ENCODE data around the gene NDUFB1.

The NDUFB1 gene

DNA sequence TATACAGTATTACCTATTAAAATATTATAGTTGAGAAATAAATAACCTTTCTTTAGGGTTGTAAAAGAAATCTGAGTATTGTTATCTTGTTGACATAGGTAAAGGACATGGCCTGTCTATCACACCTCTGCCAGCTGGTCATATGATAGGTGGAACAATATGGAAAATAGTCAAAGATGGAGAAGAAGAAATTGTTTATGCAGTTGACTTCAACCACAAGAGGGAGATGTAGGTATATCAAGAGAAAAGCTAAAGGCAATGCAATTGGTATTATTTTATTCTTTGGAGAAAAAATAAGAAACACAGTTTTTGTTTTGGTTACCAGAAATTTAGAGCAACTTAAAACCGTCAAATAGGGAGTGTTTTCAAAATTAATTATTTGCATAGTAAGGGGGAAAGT is 13.8 kb upstream of the NDUFB1 start:
- Histone ChIP-seq H3K9me2 (replicated peaks; ENCODE audit: control insufficient read depth, low read length) (no peaks in the 10 kb centered on the region), H3K27ac (ENCODE audit: low read depth, low read length) (no peak overlapping the region), H3K9me3 (ENCODE audit: control insufficient read depth, insufficient read depth, low read length) (no peaks in the 10 kb centered on the region), H3K4me2 (ENCODE audit: low read length) (no peak overlapping the region), H4K20me1 (ENCODE audit: control insufficient read depth, insufficient read depth, low read depth, low read length) (no peaks in the 10 kb centered on the region), H3K4me1 (ENCODE audit: control insufficient read depth, low read length) (no peaks in the 10 kb centered on the region), H3F3A (ENCODE audit: control insufficient read depth, insufficient read depth) (peaks cover 7% of the 10 kb centered on the region), H3K79me2 (ENCODE audit: control insufficient read depth, low read length) (peaks cover 2% of the 10 kb centered on the region; the same call in 1 of the 2 replicates), H3K27me3 (ENCODE audit: control insufficient read depth, low read length) (no peaks in the 10 kb centered on the region), H3K36me3 (ENCODE audit: control insufficient read depth, low read length) (peaks cover 81% of the 10 kb centered on the region), H3K4me3 (ENCODE audit: low read length) (no peak overlapping the region)
- TF ChIP-seq, protein P1, sequence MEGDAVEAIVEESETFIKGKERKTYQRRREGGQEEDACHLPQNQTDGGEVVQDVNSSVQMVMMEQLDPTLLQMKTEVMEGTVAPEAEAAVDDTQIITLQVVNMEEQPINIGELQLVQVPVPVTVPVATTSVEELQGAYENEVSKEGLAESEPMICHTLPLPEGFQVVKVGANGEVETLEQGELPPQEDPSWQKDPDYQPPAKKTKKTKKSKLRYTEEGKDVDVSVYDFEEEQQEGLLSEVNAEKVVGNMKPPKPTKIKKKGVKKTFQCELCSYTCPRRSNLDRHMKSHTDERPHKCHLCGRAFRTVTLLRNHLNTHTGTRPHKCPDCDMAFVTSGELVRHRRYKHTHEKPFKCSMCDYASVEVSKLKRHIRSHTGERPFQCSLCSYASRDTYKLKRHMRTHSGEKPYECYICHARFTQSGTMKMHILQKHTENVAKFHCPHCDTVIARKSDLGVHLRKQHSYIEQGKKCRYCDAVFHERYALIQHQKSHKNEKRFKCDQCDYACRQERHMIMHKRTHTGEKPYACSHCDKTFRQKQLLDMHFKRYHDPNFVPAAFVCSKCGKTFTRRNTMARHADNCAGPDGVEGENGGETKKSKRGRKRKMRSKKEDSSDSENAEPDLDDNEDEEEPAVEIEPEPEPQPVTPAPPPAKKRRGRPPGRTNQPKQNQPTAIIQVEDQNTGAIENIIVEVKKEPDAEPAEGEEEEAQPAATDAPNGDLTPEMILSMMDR (IDR thresholded peaks at IDR 0.05; ENCODE audit: low read depth, low read length, poor library complexity, severe bottlenecking), result peak; percentile 36
- TF ChIP-seq EZH2phosphoT487 (IDR thresholded peaks at IDR 0.05; ENCODE audit: borderline replicate concordance, low read length), result no peak

DNA sequence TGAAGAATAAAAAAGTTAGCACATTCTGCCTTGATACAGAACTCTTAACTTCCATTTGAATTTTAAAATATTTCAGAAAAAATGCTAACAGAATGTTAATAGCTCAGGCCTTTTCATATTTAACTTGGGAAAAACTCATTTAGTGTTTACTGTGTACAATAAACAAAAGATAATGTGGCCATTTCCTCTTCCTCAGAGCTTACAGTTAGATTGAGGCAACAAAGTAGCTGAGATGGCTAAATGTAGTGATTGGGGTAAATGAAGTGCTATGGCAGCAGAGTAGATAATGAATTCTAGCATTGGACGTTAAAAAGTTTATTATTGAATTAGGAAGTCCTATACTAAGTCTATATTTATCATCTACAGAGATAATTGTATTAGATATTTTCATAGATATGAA is 12.9 kb upstream of the NDUFB1 start:
- peaks cover 7% of the 10 kb centered on the region for H3F3A ChIP-seq (ENCODE audit: control insufficient read depth, insufficient read depth)
- H4K20me1 ChIP-seq (ENCODE audit: control insufficient read depth, insufficient read depth, low read depth, low read length), result no peaks in the 10 kb centered on the region
- TF ChIP-seq, protein P1 (IDR thresholded peaks at IDR 0.05; ENCODE audit: low read depth, low read length, poor library complexity, severe bottlenecking), result no peak
- TF ChIP-seq EZH2phosphoT487 (IDR thresholded peaks at IDR 0.05; ENCODE audit: borderline replicate concordance, low read length), result no peak
- H3K4me2 ChIP-seq (ENCODE audit: low read length), result no peak overlapping the region
- no peaks in the 10 kb centered on the region for H3K27me3 ChIP-seq (ENCODE audit: control insufficient read depth, low read length)
- no peak overlapping the region for H3K27ac ChIP-seq (ENCODE audit: low read depth, low read length)
- H3K9me3 ChIP-seq (ENCODE audit: control insufficient read depth, insufficient read depth, low read length), result no peaks in the 10 kb centered on the region
- no peaks in the 10 kb centered on the region for H3K9me2 ChIP-seq (replicated peaks; ENCODE audit: control insufficient read depth, low read length)
- H3K4me1 ChIP-seq (ENCODE audit: control insufficient read depth, low read length), result no peaks in the 10 kb centered on the region
- H3K36me3 ChIP-seq (ENCODE audit: control insufficient read depth, low read length), result peaks cover 84% of the 10 kb centered on the region
- no peak overlapping the region for H3K4me3 ChIP-seq (ENCODE audit: low read length)
- peaks cover 2% of the 10 kb centered on the region; the same call in 1 of the 2 replicates for H3K79me2 ChIP-seq (ENCODE audit: control insufficient read depth, low read length)

DNA sequence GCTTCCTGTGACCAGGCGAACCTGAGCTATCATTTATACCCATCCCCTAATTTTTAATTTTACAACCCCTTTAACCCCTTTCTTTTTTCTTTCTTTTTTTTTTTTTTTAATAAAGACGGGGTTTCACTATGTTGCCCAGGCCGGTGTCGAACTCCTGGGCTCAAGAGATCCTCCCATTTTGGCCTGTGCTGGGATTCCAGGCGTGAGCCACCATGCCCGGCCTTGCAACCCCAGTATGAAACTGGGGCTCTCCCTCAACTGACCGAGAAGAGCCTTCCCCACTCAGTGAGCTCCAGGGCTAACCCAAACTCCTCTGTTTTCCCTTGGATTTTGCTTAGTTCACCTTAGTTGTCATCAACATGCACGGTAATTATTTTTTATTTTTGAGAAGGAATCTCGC is 1.3 kb upstream of the NDUFB1 start:
- Histone ChIP-seq H4K20me1 (ENCODE audit: control insufficient read depth, insufficient read depth, low read depth, low read length) (no peaks in the 10 kb centered on the region), H3K9me2 (replicated peaks; ENCODE audit: control insufficient read depth, low read length) (no peaks in the 10 kb centered on the region), H3K4me3 (ENCODE audit: low read length) (peak overlapping the region; percentile 98), H3K79me2 (ENCODE audit: control insufficient read depth, low read length) (peaks cover 80% of the 10 kb centered on the region), H3K9me3 (ENCODE audit: control insufficient read depth, insufficient read depth, low read length) (no peaks in the 10 kb centered on the region), H3K36me3 (ENCODE audit: control insufficient read depth, low read length) (peaks cover 81% of the 10 kb centered on the region), H3K4me1 (ENCODE audit: control insufficient read depth, low read length) (peaks cover 32% of the 10 kb centered on the region), H3K27ac (ENCODE audit: low read depth, low read length) (peak overlapping the region; percentile 60), H3K27me3 (ENCODE audit: control insufficient read depth, low read length) (no peaks in the 10 kb centered on the region), H3F3A (ENCODE audit: control insufficient read depth, insufficient read depth) (no peaks in the 10 kb centered on the region), H3K4me2 (ENCODE audit: low read length) (peak overlapping the region; percentile 80)
- TF ChIP-seq, protein P1 (IDR thresholded peaks at IDR 0.05; ENCODE audit: low read depth, low read length, poor library complexity, severe bottlenecking), result no peak
- TF ChIP-seq EZH2phosphoT487 (IDR thresholded peaks at IDR 0.05; ENCODE audit: borderline replicate concordance, low read length), result no peak

DNA sequence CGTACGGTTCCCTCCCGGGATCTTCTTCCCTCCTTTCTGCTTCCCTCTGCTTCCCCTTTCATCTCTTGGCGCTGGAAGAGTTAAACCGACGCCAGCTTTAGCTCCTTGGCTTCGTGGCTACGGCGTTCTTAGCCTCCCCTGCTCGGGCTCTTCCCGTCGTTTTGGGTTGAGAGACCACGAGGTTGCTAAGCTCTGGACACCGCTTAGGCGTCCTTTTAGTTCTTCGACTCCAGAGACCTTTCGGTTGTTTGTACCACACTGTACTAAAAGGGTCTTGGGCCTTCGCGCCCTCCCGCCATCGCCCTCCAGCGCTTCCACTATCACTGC is 808 bp upstream of the NDUFB1 start:
- H4K20me1 ChIP-seq (ENCODE audit: control insufficient read depth, insufficient read depth, low read depth, low read length), result no peaks in the 10 kb centered on the region
- H3K79me2 ChIP-seq (ENCODE audit: control insufficient read depth, low read length), result peaks cover 80% of the 10 kb centered on the region
- TF ChIP-seq EZH2phosphoT487 (IDR thresholded peaks at IDR 0.05; ENCODE audit: borderline replicate concordance, low read length), result no peak
- TF ChIP-seq, protein P1 (IDR thresholded peaks at IDR 0.05; ENCODE audit: low read depth, low read length, poor library complexity, severe bottlenecking), result no peak
- peaks cover 32% of the 10 kb centered on the region for H3K4me1 ChIP-seq (ENCODE audit: control insufficient read depth, low read length)
- peak overlapping the region; percentile 98 for H3K4me3 ChIP-seq (ENCODE audit: low read length)
- H3K9me2 ChIP-seq (replicated peaks; ENCODE audit: control insufficient read depth, low read length), result no peaks in the 10 kb centered on the region
- H3K9me3 ChIP-seq (ENCODE audit: control insufficient read depth, insufficient read depth, low read length), result no peaks in the 10 kb centered on the region
- no peaks in the 10 kb centered on the region for H3F3A ChIP-seq (ENCODE audit: control insufficient read depth, insufficient read depth)
- H3K4me2 ChIP-seq (ENCODE audit: low read length), result peak overlapping the region; percentile 80
- peak overlapping the region; percentile 60 for H3K27ac ChIP-seq (ENCODE audit: low read depth, low read length)
- H3K27me3 ChIP-seq (ENCODE audit: control insufficient read depth, low read length), result no peaks in the 10 kb centered on the region
- peaks cover 81% of the 10 kb centered on the region for H3K36me3 ChIP-seq (ENCODE audit: control insufficient read depth, low read length)
